Breast epithelium (tissue), 3 donors: ENCODE data around the gene FCHSD2.

Source experiments
- POLR2A ChIP-seq: fragments of 450-650 bp; IDR thresholded peaks from one replicate; pipeline ENCODE4 v1.6.1; 2016; ENCODE audit warnings: antibody characterized with exemption, mild to moderate bottlenecking, moderate library complexity
- TF ChIP-seq, protein P1 (sequence below), 3 donors: fragments of 450-650 bp; IDR thresholded peaks; one replicate each; pipeline ENCODE4 v1.5.1; 2016 to 2017; ENCODE audit warnings: antibody characterized with exemption in 3 of 3, mild to moderate bottlenecking in 3 of 3, moderate library complexity in 3 of 3

DNA sequence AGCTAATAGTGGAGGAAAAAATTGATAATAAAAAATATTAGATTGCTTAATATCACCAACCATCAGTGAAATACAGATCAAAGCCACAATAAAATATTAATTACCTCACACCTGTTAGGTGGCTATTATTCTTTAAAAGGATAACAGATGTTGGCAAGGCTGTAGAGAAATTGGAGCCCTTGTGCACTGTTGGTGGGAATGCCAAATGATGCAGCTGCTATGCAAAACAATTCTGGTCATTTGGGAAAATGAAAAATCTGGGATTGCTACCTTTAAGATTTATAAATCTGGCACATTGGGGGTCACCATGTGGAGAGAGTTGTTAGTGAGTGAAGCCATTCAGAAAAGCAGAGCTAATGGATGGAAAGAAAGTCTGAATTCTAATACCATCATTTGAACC is 143.4 kb downstream of the FCHSD2 start:
- TF ChIP-seq, protein P1, sequence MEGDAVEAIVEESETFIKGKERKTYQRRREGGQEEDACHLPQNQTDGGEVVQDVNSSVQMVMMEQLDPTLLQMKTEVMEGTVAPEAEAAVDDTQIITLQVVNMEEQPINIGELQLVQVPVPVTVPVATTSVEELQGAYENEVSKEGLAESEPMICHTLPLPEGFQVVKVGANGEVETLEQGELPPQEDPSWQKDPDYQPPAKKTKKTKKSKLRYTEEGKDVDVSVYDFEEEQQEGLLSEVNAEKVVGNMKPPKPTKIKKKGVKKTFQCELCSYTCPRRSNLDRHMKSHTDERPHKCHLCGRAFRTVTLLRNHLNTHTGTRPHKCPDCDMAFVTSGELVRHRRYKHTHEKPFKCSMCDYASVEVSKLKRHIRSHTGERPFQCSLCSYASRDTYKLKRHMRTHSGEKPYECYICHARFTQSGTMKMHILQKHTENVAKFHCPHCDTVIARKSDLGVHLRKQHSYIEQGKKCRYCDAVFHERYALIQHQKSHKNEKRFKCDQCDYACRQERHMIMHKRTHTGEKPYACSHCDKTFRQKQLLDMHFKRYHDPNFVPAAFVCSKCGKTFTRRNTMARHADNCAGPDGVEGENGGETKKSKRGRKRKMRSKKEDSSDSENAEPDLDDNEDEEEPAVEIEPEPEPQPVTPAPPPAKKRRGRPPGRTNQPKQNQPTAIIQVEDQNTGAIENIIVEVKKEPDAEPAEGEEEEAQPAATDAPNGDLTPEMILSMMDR (IDR thresholded peaks at IDR 0.05): no peak
- no peak for TF ChIP-seq POLR2A
